ENCODE data around the gene DLGAP4. TPM values are rescaled to one million over a fixed set of nuclear protein-coding genes. Genes with fewer than 3 reads are reported as not detected.

DLGAP4 gene
- total RNA-seq, 1 experiment from 2014 or later: 59.9 TPM

DNA sequence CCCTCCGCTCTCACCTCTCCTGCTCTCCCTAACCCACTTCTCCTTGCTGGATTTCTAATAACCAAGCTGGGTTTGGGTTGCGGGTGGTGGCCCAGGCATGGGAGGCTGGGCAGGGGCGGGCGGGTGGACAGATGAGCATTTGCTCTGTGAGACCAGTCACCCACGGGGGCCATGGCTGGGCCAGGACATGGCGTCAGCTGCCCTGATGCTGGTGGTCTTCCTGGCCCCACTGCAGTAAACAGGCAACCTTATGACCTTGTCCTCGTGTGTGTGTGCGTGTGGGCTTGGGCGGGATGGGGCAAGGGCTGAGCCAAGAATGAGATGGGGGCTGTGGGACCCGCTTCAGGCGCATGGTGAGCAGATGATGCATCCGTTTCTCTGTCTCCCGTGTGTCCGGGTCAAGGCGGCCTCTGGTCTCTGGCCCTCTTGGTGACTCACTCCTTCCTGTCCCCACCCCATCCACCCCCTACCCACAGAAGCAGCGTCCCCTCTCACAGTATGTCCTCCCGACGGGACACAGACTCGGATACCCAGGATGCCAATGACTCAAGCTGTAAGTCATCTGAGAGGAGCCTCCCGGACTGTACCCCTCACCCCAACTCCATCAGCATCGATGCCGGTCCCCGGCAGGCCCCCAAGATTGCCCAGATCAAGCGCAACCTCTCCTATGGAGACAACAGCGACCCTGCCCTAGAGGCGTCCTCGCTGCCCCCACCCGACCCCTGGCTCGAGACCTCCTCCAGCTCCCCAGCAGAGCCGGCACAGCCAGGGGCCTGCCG lies 193.8 kb downstream of the DLGAP4 start:
- no peaks in the 10 kb centered on the region for H3K27me3 ChIP-seq (replicated peaks; ENCODE audit: insufficient read depth, low read depth, low read length, poor library complexity)
- intact Hi-C loops (cut with micrococcal nuclease; ENCODE audit: unreplicated experiment): no loop called here
- H3K9me3 ChIP-seq (ENCODE audit: low read depth, low read length, poor library complexity, severe bottlenecking): no peaks in the 10 kb centered on the region
- H3K36me3 ChIP-seq (ENCODE audit: insufficient read depth, low read length, poor library complexity, severe bottlenecking): peaks cover 36% of the 10 kb centered on the region
- TF ChIP-seq EZH2 (IDR thresholded peaks at IDR 0.05; ENCODE audit: borderline replicate concordance, low read depth, low read length, poor library complexity, severe bottlenecking) (no peak), CTCF (conservative IDR thresholded peaks at IDR 0.05; ENCODE audit: low read depth, low read length) (no peak)
- POLR2A ChIA-PET (ENCODE audit: low non-redundant PET): no interaction called here
- H3K4me3 ChIP-seq (ENCODE audit: low read depth, low read length, poor library complexity, severe bottlenecking): no peak overlapping the region
- H3K4me1 ChIP-seq (ENCODE audit: insufficient read depth, low read length, poor library complexity, severe bottlenecking): no peaks in the 10 kb centered on the region
- no peak overlapping the region for H3K27ac ChIP-seq (ENCODE audit: low read depth, low read length, poor library complexity, severe bottlenecking)
- no peak for DNase-seq (ENCODE audit: low spot score)
- CTCF ChIA-PET: no interaction called here
- no TSS peak for BruUV-seq (replicated peaks)

- TF ChIP-seq EZH2 (IDR thresholded peaks at IDR 0.05; ENCODE audit: borderline replicate concordance, low read depth, low read length, poor library complexity, severe bottlenecking) (no peak), CTCF (conservative IDR thresholded peaks at IDR 0.05; ENCODE audit: low read depth, low read length) (no peak)
- intact Hi-C loops (cut with micrococcal nuclease; ENCODE audit: unreplicated experiment): no loop called here
- no peak overlapping the region for H3K27ac ChIP-seq (ENCODE audit: low read depth, low read length, poor library complexity, severe bottlenecking)
- H3K4me1 ChIP-seq (ENCODE audit: insufficient read depth, low read length, poor library complexity, severe bottlenecking): no peaks in the 10 kb centered on the region
- BruUV-seq (replicated peaks): no TSS peak
- no peaks in the 10 kb centered on the region for H3K27me3 ChIP-seq (replicated peaks; ENCODE audit: insufficient read depth, low read depth, low read length, poor library complexity)
- no peak overlapping the region for H3K4me3 ChIP-seq (ENCODE audit: low read depth, low read length, poor library complexity, severe bottlenecking)
- no peaks in the 10 kb centered on the region for H3K9me3 ChIP-seq (ENCODE audit: low read depth, low read length, poor library complexity, severe bottlenecking)
- no peak for DNase-seq (ENCODE audit: low spot score)
- ChIA-PET CTCF (interaction anchor here (0.5 to 0.7 kb wide), 2 partner anchors 285 to 572 kb away, joined by 4 to 10 read pairs; no protein-coding TSS in a partner anchor), POLR2A (ENCODE audit: low non-redundant PET) (no interaction called here)
- H3K36me3 ChIP-seq (ENCODE audit: insufficient read depth, low read length, poor library complexity, severe bottlenecking): peaks cover 36% of the 10 kb centered on the region
Measured at GRCh38 chr20:36501367-36502006, 195.3 kb downstream of the DLGAP4 start.

GRCh38 chr20:36504295-36504694 lies 198.2 kb downstream of the DLGAP4 start:
- BruUV-seq (replicated peaks): no TSS peak
- no peak for DNase-seq (ENCODE audit: low spot score)
- intact Hi-C loops (cut with micrococcal nuclease; ENCODE audit: unreplicated experiment): no loop called here
- no peaks in the 10 kb centered on the region for H3K4me1 ChIP-seq (ENCODE audit: insufficient read depth, low read length, poor library complexity, severe bottlenecking)
- H3K4me3 ChIP-seq (ENCODE audit: low read depth, low read length, poor library complexity, severe bottlenecking): no peak overlapping the region
- no peak overlapping the region for H3K27ac ChIP-seq (ENCODE audit: low read depth, low read length, poor library complexity, severe bottlenecking)
- H3K36me3 ChIP-seq (ENCODE audit: insufficient read depth, low read length, poor library complexity, severe bottlenecking): peaks cover 22% of the 10 kb centered on the region
- no peaks in the 10 kb centered on the region for H3K27me3 ChIP-seq (replicated peaks; ENCODE audit: insufficient read depth, low read depth, low read length, poor library complexity)
- TF ChIP-seq EZH2 (IDR thresholded peaks at IDR 0.05; ENCODE audit: borderline replicate concordance, low read depth, low read length, poor library complexity, severe bottlenecking) (no peak), CTCF (conservative IDR thresholded peaks at IDR 0.05; ENCODE audit: low read depth, low read length) (no peak)
- ChIA-PET POLR2A (ENCODE audit: low non-redundant PET) (no interaction called here), CTCF (no interaction called here)
- H3K9me3 ChIP-seq (ENCODE audit: low read depth, low read length, poor library complexity, severe bottlenecking): no peaks in the 10 kb centered on the region

All from A673 (cell line).